IPS-20b (cell line): Measurements from ENCODE around the gene PKHD1.

Experiments
- H3K27ac ChIP-seq: one replicate; pipeline ENCODE4 v1.5.1; 2013; ENCODE audit warnings: low read length
- H3K27me3 ChIP-seq: 2 replicates; pipeline ENCODE4 v1.6.1; 2013; ENCODE audit warnings: mild to moderate bottlenecking, low read length, inconsistent platforms; ENCODE audit not compliant: insufficient read depth
- H3K36me3 ChIP-seq: 2 replicates; pipeline ENCODE4 v1.6.1; 2013; ENCODE audit warnings: low read depth, mild to moderate bottlenecking, inconsistent platforms, low read length, moderate library complexity; ENCODE audit not compliant: insufficient read depth
- H3K4me1 ChIP-seq: 2 replicates; pipeline ENCODE4 v1.6.1; 2013; ENCODE audit warnings: mild to moderate bottlenecking, control low read depth, inconsistent platforms, low read length, moderate library complexity; ENCODE audit not compliant: insufficient read depth
- H3K4me3 ChIP-seq: 2 replicates; pipeline ENCODE4 v1.5.1; 2013; ENCODE audit warnings: mild to moderate bottlenecking, low read length, inconsistent platforms
- H3K9ac ChIP-seq: 2 replicates; pipeline ENCODE4 v1.6.1; 2013; ENCODE audit warnings: low read depth, mild to moderate bottlenecking, inconsistent platforms, low read length, moderate library complexity
- H3K9me3 ChIP-seq: 2 replicates; pipeline ENCODE4 v1.6.1; 2013; ENCODE audit warnings: mild to moderate bottlenecking, low read depth, low read length, inconsistent platforms; ENCODE audit not compliant: insufficient read depth

Gene PKHD1

GRCh38 chr6:51584163-51584562, 503.2 kb downstream of the PKHD1 start:
- no peak overlapping the region for H3K27ac ChIP-seq
- H3K9ac ChIP-seq, result no peak overlapping the region
- H3K4me3 ChIP-seq, result no peak overlapping the region
- no peaks in the 10 kb centered on the region for H3K27me3 ChIP-seq
- 0 out of 2 replicates have a peak, but pooled peaks cover 4% of the 10 kb centered on the region for H3K4me1 ChIP-seq
- H3K36me3 ChIP-seq, result no peaks in the 10 kb centered on the region
- no peaks in the 10 kb centered on the region for H3K9me3 ChIP-seq

- H3K9me3 ChIP-seq, result no peaks in the 10 kb centered on the region
- H3K4me3 ChIP-seq, result no peak overlapping the region
- H3K27ac ChIP-seq, result no peak overlapping the region
- H3K27me3 ChIP-seq, result no peaks in the 10 kb centered on the region
- no peaks in the 10 kb centered on the region for H3K36me3 ChIP-seq
- H3K9ac ChIP-seq, result no peak overlapping the region
- 0 out of 2 replicates have a peak, but pooled peaks cover 4% of the 10 kb centered on the region for H3K4me1 ChIP-seq
Measured at GRCh38 chr6:51578994-51579393, 508.4 kb downstream of the PKHD1 start.

GRCh38 chr6:51578362-51578761, 509.1 kb downstream of the PKHD1 start:
- H3K36me3 ChIP-seq, result no peaks in the 10 kb centered on the region
- H3K27ac ChIP-seq, result no peak overlapping the region
- no peaks in the 10 kb centered on the region for H3K9me3 ChIP-seq
- no peaks in the 10 kb centered on the region for H3K4me1 ChIP-seq
- H3K27me3 ChIP-seq, result no peaks in the 10 kb centered on the region
- no peak overlapping the region for H3K9ac ChIP-seq
- no peak overlapping the region for H3K4me3 ChIP-seq

- Histone ChIP-seq H3K9me3 (no peaks in the 10 kb centered on the region), H3K27me3 (no peaks in the 10 kb centered on the region), H3K36me3 (no peaks in the 10 kb centered on the region), H3K27ac (no peak overlapping the region), H3K9ac (no peak overlapping the region), H3K4me1 (no peaks in the 10 kb centered on the region), H3K4me3 (no peak overlapping the region)
Measured at GRCh38 chr6:51574040-51574439, 513.4 kb downstream of the PKHD1 start.

- no peaks in the 10 kb centered on the region for H3K36me3 ChIP-seq
- H3K9me3 ChIP-seq, result no peaks in the 10 kb centered on the region
- no peaks in the 10 kb centered on the region for H3K27me3 ChIP-seq
- H3K27ac ChIP-seq, result no peak overlapping the region
- no peak overlapping the region for H3K4me3 ChIP-seq
- H3K4me1 ChIP-seq, result no peaks in the 10 kb centered on the region
- H3K9ac ChIP-seq, result no peak overlapping the region
Measured at GRCh38 chr6:51571168-51571567, 516.2 kb downstream of the PKHD1 start.

GRCh38 chr6:51570168-51570921, 517.1 kb downstream of the PKHD1 start:
- Histone ChIP-seq H3K9me3 (no peaks in the 10 kb centered on the region), H3K9ac (no peak overlapping the region), H3K27me3 (no peaks in the 10 kb centered on the region), H3K4me3 (no peak overlapping the region), H3K36me3 (no peaks in the 10 kb centered on the region), H3K4me1 (no peaks in the 10 kb centered on the region), H3K27ac (no peak overlapping the region)

GRCh38 chr6:51569594-51569993, 517.8 kb downstream of the PKHD1 start:
- Histone ChIP-seq H3K4me3 (no peak overlapping the region), H3K4me1 (no peaks in the 10 kb centered on the region), H3K9ac (no peak overlapping the region), H3K9me3 (no peaks in the 10 kb centered on the region), H3K27ac (no peak overlapping the region), H3K36me3 (no peaks in the 10 kb centered on the region), H3K27me3 (no peaks in the 10 kb centered on the region)

- Histone ChIP-seq H3K27ac (no peak overlapping the region), H3K36me3 (no peaks in the 10 kb centered on the region), H3K9me3 (no peaks in the 10 kb centered on the region), H3K27me3 (no peaks in the 10 kb centered on the region), H3K4me3 (no peak overlapping the region), H3K4me1 (no peaks in the 10 kb centered on the region), H3K9ac (no peak overlapping the region)
Measured at GRCh38 chr6:51568771-51569170, 518.6 kb downstream of the PKHD1 start.

GRCh38 chr6:51565472-51565871, 521.9 kb downstream of the PKHD1 start:
- no peak overlapping the region for H3K9ac ChIP-seq
- no peaks in the 10 kb centered on the region for H3K9me3 ChIP-seq
- H3K27me3 ChIP-seq, result no peaks in the 10 kb centered on the region
- H3K4me1 ChIP-seq, result peaks cover 8% of the 10 kb centered on the region; the same call in 1 of the 2 replicates
- H3K27ac ChIP-seq, result no peak overlapping the region
- H3K36me3 ChIP-seq, result no peaks in the 10 kb centered on the region
- H3K4me3 ChIP-seq, result no peak overlapping the region
